HCT116 (cell line): Measurements from ENCODE around the gene CFAP410. TPM values are rescaled to one million over a fixed set of nuclear protein-coding genes. Genes with fewer than 3 reads are reported as not detected.

Experiments
- ATAC-seq: fragments of 200-7000 bp; cut with Tn5 transposase; 2 replicates; pipeline ENCODE4 v1.9.1; 2020; ENCODE audit warnings: mild to moderate bottlenecking, moderate library complexity
- BruUV-seq: library from RNA; stranded (reverse); fragments of 400-500 nt; replicated peaks from 2 replicates; lab custom pipeline; 2021; lab: Mats Ljungman, UMichigan
- CTCF ChIA-PET: fragments of 300-600 bp; sonication (Branson Sonifier 250); formaldehyde crosslinking; loops from one replicate; lab custom pipeline; 2021; ENCODE audit warnings: antibody characterized with exemption; lab: Charles Lee
- POLR2A ChIA-PET: fragments of 300-600, 350-600 bp; sonication (Branson Sonifier 250); formaldehyde crosslinking; loops from one replicate; lab custom pipeline; 2021; ENCODE audit warnings: antibody characterized with exemption; lab: Charles Lee
- RAD21 ChIA-PET, 2 experiments: fragments of 300-600 bp; sonication (Branson Sonifier 250); formaldehyde crosslinking; loops; one replicate each; lab custom pipeline; 2023; ENCODE audit warnings: low total read pairs in 2 of 2; ENCODE audit not compliant: uncharacterized antibody in 2 of 2, unreplicated experiment in 2 of 2, low non-redundant PET in 1 of 2; lab: Charles Lee
- DNase-seq: peaks from one replicate; pipeline ENCODE4 v3.0.0-alpha.2; 2010; ENCODE audit warnings: low read depth, low spot score
- H2AFZ ChIP-seq: fragments of 200-600 bp; shearing (Covaris generic), sonication (generic); 2 replicates; pipeline ENCODE4 v1.6.1; 2017; ENCODE audit warnings: low read depth, mixed run types, mixed read lengths, antibody characterized with exemption, low read length; ENCODE audit not compliant: poor library complexity, severe bottlenecking
- H3K27ac ChIP-seq: 2 replicates; pipeline ENCODE4 v1.5.1; 2012; ENCODE audit warnings: low read depth, low read length
- H3K27me3 ChIP-seq: fragments of 200-600 bp; sonication (generic); 2 replicates; pipeline ENCODE4 v1.6.1; 2016; ENCODE audit warnings: mixed run types, low read length, mixed read lengths; ENCODE audit not compliant: insufficient read depth
- H3K36me3 ChIP-seq, 2 experiments: fragments of 200-500 bp in 1 of 2; fragments of 200-600 bp in 1 of 2; sonication (Bioruptor generic) in 1 of 2; sonication (generic) in 1 of 2; 2 replicates each; pipeline versions ENCODE4 v1.5.1 to v1.6.1; 2014 to 2016; ENCODE audit warnings: low read length in 2 of 2, inconsistent platforms in 1 of 2, mixed read lengths in 1 of 2, mixed run types in 1 of 2; ENCODE audit not compliant: insufficient read depth in 2 of 2, control insufficient read depth in 1 of 2
- H3K4me1 ChIP-seq, 2 experiments: fragments of 200-600 bp in 1 of 2; sonication (generic) in 1 of 2; 2 replicates each; pipeline versions ENCODE4 v1.5.1 to v1.6.1; 2012 to 2017; ENCODE audit warnings: low read length in 2 of 2, inconsistent platforms in 1 of 2, mild to moderate bottlenecking in 1 of 2, mixed read lengths in 1 of 2, mixed run types in 1 of 2, moderate library complexity in 1 of 2; ENCODE audit not compliant: insufficient read depth in 2 of 2, control insufficient read depth in 1 of 2
- H3K4me2 ChIP-seq: fragments of 200-600 bp; sonication (generic); 2 replicates; pipeline ENCODE4 v1.6.1; 2017; ENCODE audit warnings: mixed run types, low read length, mixed read lengths
- H3K4me3 ChIP-seq, 2 experiments: fragments of 200-600 bp in 1 of 2; sonication (generic) in 1 of 2; replicated peaks in 1 of 2; 2 replicates each; pipeline ENCODE4 v1.5.1; 2011 to 2016; ENCODE audit warnings: low read length in 2 of 2, control low read depth in 1 of 2, low read depth in 1 of 2, mild to moderate bottlenecking in 1 of 2, mixed read lengths in 1 of 2, mixed run types in 1 of 2
- H3K79me2 ChIP-seq: fragments of 200-600 bp; sonication (generic); 2 replicates; pipeline ENCODE4 v1.6.1; 2017; ENCODE audit warnings: mild to moderate bottlenecking, mixed run types, low read length, moderate library complexity, mixed read lengths; ENCODE audit not compliant: insufficient read depth
- H3K9ac ChIP-seq: fragments of 200-600 bp; sonication (generic); 2 replicates; pipeline ENCODE4 v1.6.1; 2016; ENCODE audit warnings: low read length, mixed read lengths
- H3K9me2 ChIP-seq: fragments of 200-600 bp; sonication (generic), shearing (Covaris generic); 2 replicates; pipeline ENCODE4 v1.6.1; 2017; ENCODE audit warnings: mixed run types, mild to moderate bottlenecking, moderate library complexity; ENCODE audit not compliant: insufficient read depth
- H3K9me3 ChIP-seq, 2 experiments: fragments of 200-500 bp in 1 of 2; fragments of 200-600 bp in 1 of 2; sonication (Bioruptor generic) in 1 of 2; sonication (generic) in 1 of 2; 2 replicates each; pipeline ENCODE4 v1.6.1; 2014 to 2017; ENCODE audit warnings: low read length in 2 of 2, mixed read lengths in 2 of 2, inconsistent platforms in 1 of 2, low read depth in 1 of 2, mild to moderate bottlenecking in 1 of 2, mixed run types in 1 of 2, moderate library complexity in 1 of 2; ENCODE audit not compliant: control insufficient read depth in 1 of 2, insufficient read depth in 1 of 2
- H4K20me1 ChIP-seq: fragments of 200-600 bp; sonication (generic), shearing (Covaris generic); 2 replicates; pipeline ENCODE4 v1.6.1; 2017; ENCODE audit warnings: mixed run types, mild to moderate bottlenecking, moderate library complexity; ENCODE audit not compliant: insufficient read depth
- EGR1 ChIP-seq: IDR thresholded peaks from 2 replicates; pipeline ENCODE4 v1.6.1; 2012; ENCODE audit warnings: low read depth
- EZH2 ChIP-seq: fragments of 200-600 bp; sonication (generic); IDR thresholded peaks from 2 replicates; pipeline ENCODE4 v1.6.1; 2017; ENCODE audit warnings: antibody characterized with exemption, mixed run types
- FOSL1 ChIP-seq: IDR thresholded peaks from 2 replicates; pipeline ENCODE4 v1.6.1; 2012; ENCODE audit warnings: low read depth
- JUND ChIP-seq: IDR thresholded peaks from 2 replicates; pipeline ENCODE4 v1.6.1; 2012
- POLR2A ChIP-seq: IDR thresholded peaks from 2 replicates; pipeline ENCODE4 v1.7.0; 2011; ENCODE audit warnings: borderline replicate concordance; ENCODE audit not compliant: insufficient read depth, insufficient read length; ENCODE audit errors: extremely low read depth
- POLR2AphosphoS5 ChIP-seq: IDR thresholded peaks from 2 replicates; pipeline ENCODE4 v1.6.1; 2011; ENCODE audit warnings: mild to moderate bottlenecking, low read depth, low read length, moderate library complexity
- RAD21 ChIP-seq: IDR thresholded peaks from 2 replicates; pipeline ENCODE4 v1.6.1; 2012; ENCODE audit warnings: low read depth, mild to moderate bottlenecking
- SRF ChIP-seq: IDR thresholded peaks from 2 replicates; pipeline ENCODE4 v1.6.1; 2012; ENCODE audit warnings: low read depth
- TCF7L2 ChIP-seq: IDR thresholded peaks from 2 replicates; pipeline ENCODE4 v1.7.0; 2011; ENCODE audit warnings: borderline replicate concordance, inconsistent platforms; ENCODE audit not compliant: insufficient read depth, insufficient read length; ENCODE audit errors: extremely low read depth
- ZFX ChIP-seq: fragments of 450-650 bp; IDR thresholded peaks from 2 replicates; pipeline ENCODE4 v1.6.1; 2017
- intact Hi-C: fragments of 100-400 bp; cut with micrococcal nuclease; formaldehyde crosslinking; loops from 2 replicates; pipeline ENCODE4 v1.10.0; 2022
- total RNA-seq: library from RNA; stranded (reverse); gene quantifications from one replicate; pipeline ENCODE4 v1.2.1, GENCODE V29; 2021; ENCODE audit not compliant: unreplicated experiment
- TF ChIP-seq, protein P1 (sequence below): IDR thresholded peaks from 2 replicates; pipeline ENCODE4 v1.6.1; 2012
- TF ChIP-seq, protein P2 (sequence below), 3 experiments: fragments of 200-600 bp in 1 of 3; sonication (generic) in 1 of 3; IDR thresholded peaks in 2 of 3; conservative IDR thresholded peaks in 1 of 3; 2 replicates each; pipeline ENCODE4 v1.5.1; 2012 to 2017; ENCODE audit warnings: low read depth in 2 of 3, low read length in 2 of 3, antibody characterized with exemption in 1 of 3, borderline replicate concordance in 1 of 3, control low read depth in 1 of 3, mild to moderate bottlenecking in 1 of 3, mixed read lengths in 1 of 3, mixed run types in 1 of 3, moderate library complexity in 1 of 3; ENCODE audit not compliant: insufficient read depth in 1 of 3
- TF ChIP-seq, protein P3 (sequence below): IDR thresholded peaks from 2 replicates; pipeline ENCODE4 v1.6.1; 2012
- TF ChIP-seq, protein P4 (sequence below): IDR thresholded peaks from 2 replicates; pipeline ENCODE4 v1.6.1; 2011; ENCODE audit warnings: mild to moderate bottlenecking, low read length, moderate library complexity; ENCODE audit not compliant: insufficient replicate concordance; ENCODE audit errors: extremely low read depth

The CFAP410 gene
- total RNA-seq, 1 experiment from 2014 or later: 15.3 TPM

DNA sequence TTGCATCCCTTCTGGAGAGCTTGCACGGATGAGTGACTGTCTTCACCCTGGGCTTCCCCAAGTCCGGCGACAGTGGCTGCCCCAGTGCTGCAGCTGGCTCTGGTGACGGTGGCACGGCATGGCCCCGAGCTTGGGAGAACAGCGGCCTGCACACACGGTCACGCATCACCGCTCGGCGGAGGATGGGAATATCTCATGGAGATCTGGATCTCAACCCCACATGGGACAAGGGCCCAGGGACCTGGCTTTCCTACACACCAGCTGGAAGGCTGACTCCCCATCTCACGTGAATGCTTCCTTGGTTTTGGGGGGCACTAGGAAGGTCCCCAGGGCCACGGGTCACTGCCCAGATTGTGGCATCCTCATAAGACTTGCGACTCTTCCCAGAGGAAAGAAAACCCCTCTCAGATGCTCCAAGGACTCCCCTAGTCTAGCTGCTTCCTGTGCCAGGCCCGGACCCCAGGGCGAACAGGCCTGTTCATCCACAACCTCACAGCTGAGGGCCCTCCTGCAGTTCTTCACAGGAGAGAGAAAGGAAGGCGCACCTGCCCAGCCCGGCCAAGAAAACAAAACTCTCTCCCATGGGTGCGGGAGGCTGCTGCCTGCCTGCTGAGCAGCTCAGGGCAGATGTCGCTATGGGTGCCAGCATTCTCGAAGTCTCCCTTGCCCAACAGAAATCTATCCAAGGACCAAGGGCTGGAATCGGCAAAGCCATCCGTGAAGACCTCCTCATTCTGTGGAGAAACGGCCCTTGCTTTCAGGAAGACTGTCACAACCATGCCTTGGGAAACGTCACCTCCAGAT, 9.9 kb downstream of the CFAP410 start:
- POLR2A ChIA-PET: no interaction called here
- no TSS peak for BruUV-seq
- H3K79me2 ChIP-seq: no peaks in the 10 kb centered on the region
- H3K4me2 ChIP-seq: no peak overlapping the region
- H3K4me3 ChIP-seq: no peak overlapping the region
- no peaks in the 10 kb centered on the region for H3K27me3 ChIP-seq
- H4K20me1 ChIP-seq: no peaks in the 10 kb centered on the region
- H3K36me3 ChIP-seq: no peaks in the 10 kb centered on the region; a peak in 1 of 4 replicates
- TF ChIP-seq TCF7L2: no peak
- TF ChIP-seq, protein P1, sequence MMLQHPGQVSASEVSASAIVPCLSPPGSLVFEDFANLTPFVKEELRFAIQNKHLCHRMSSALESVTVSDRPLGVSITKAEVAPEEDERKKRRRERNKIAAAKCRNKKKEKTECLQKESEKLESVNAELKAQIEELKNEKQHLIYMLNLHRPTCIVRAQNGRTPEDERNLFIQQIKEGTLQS: no peak
- TF ChIP-seq, protein P2, sequence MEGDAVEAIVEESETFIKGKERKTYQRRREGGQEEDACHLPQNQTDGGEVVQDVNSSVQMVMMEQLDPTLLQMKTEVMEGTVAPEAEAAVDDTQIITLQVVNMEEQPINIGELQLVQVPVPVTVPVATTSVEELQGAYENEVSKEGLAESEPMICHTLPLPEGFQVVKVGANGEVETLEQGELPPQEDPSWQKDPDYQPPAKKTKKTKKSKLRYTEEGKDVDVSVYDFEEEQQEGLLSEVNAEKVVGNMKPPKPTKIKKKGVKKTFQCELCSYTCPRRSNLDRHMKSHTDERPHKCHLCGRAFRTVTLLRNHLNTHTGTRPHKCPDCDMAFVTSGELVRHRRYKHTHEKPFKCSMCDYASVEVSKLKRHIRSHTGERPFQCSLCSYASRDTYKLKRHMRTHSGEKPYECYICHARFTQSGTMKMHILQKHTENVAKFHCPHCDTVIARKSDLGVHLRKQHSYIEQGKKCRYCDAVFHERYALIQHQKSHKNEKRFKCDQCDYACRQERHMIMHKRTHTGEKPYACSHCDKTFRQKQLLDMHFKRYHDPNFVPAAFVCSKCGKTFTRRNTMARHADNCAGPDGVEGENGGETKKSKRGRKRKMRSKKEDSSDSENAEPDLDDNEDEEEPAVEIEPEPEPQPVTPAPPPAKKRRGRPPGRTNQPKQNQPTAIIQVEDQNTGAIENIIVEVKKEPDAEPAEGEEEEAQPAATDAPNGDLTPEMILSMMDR (IDR thresholded peaks at IDR 0.05 in 2 of 3, conservative IDR thresholded peaks at IDR 0.05 in 1 of 3; ENCODE audit: borderline replicate concordance in 1 of 3, insufficient read depth in 1 of 3, low read depth in 2 of 3, low read length in 2 of 3): no peak
- TF ChIP-seq POLR2AphosphoS5: no peak
- no peak for TF ChIP-seq RAD21
- no peak for TF ChIP-seq JUND
- no peak for TF ChIP-seq EZH2
- TF ChIP-seq SRF: no peak
- TF ChIP-seq EGR1: no peak
- no peak for TF ChIP-seq ZFX
- TF ChIP-seq POLR2A: no peak
- TF ChIP-seq, protein P3, sequence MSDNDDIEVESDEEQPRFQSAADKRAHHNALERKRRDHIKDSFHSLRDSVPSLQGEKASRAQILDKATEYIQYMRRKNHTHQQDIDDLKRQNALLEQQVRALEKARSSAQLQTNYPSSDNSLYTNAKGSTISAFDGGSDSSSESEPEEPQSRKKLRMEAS: no peak
- TF ChIP-seq, protein P4, sequence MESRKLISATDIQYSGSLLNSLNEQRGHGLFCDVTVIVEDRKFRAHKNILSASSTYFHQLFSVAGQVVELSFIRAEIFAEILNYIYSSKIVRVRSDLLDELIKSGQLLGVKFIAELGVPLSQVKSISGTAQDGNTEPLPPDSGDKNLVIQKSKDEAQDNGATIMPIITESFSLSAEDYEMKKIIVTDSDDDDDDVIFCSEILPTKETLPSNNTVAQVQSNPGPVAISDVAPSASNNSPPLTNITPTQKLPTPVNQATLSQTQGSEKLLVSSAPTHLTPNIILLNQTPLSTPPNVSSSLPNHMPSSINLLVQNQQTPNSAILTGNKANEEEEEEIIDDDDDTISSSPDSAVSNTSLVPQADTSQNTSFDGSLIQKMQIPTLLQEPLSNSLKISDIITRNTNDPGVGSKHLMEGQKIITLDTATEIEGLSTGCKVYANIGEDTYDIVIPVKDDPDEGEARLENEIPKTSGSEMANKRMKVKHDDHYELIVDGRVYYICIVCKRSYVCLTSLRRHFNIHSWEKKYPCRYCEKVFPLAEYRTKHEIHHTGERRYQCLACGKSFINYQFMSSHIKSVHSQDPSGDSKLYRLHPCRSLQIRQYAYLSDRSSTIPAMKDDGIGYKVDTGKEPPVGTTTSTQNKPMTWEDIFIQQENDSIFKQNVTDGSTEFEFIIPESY: no peak
- no peak for TF ChIP-seq FOSL1
- ATAC-seq (0 out of 2 replicates have a peak, but pooled peaks have one; percentile 1), DNase-seq (no peak)
- H3K4me1 ChIP-seq: no peaks in the 10 kb centered on the region
- no peak overlapping the region for H3K27ac ChIP-seq
- H3K9ac ChIP-seq: no peak overlapping the region
- no peaks in the 10 kb centered on the region for H3K9me2 ChIP-seq
- RAD21 ChIA-PET: interaction anchor here in 1 of 2 experiments (0.6 kb wide), 1 partner anchor 513 kb away, joined by 3 read pairs; no protein-coding TSS in a partner anchor
- CTCF ChIA-PET: no interaction called here
- intact Hi-C loops: no loop called here
- no peaks in the 10 kb centered on the region for H3K9me3 ChIP-seq
- H2AFZ ChIP-seq: no peak overlapping the region
